Measurements from ENCODE around the gene RBMS3. TPM values are rescaled to one million over a fixed set of nuclear protein-coding genes. Genes with fewer than 3 reads are reported as not detected.
A peak's percentile ranks its signal among the peaks of the same experiment; 100 is the strongest.

Gene RBMS3
- total and polyA plus RNA-seq, 2 donors (not counting 1 experiment from before 2014, with no cell fraction given), result 26.9 to 68.4 TPM

DNA sequence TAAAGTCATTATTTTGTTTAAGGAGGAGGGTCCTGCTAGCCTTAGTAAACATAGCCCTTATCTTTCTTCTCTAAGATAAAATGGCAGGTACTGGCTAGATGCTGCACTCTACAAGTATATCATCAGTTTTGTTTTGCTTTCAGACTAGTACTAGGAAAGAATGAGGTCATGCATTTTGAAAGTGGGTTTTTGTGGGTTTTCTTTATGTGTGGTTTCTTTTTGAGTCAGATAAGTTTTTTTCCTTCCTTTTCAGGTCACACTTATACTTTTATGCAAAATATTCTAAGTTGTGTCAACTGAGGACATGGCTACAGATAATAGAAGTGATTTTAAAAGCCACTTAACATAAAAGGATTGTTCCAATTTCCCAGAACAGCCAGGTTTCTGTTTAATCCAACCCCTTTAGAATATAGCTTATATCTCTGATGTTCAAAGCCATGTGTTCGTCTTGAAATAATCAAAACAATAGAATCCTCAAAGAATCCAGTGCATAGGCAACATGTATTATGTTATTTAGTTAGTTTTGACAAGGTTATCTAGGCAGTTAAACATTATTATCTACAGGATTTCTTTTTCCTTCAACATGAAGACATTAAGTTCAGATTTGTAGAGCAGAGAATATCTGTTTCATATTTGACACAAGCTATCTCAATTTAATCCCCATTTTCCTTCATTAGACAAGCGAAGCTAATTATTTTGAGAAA lies 406.2 kb downstream of the RBMS3 start:
- no peak overlapping the region for H2AFZ ChIP-seq (ENCODE audit: low read length)
- H3K27ac ChIP-seq (ENCODE audit: insufficient read depth, low read length), result no peak overlapping the region
- H3K4me3 ChIP-seq (replicated peaks in 1 of 4; ENCODE audit: control extremely low read depth in 1 of 4, insufficient read depth in 1 of 4, low read depth in 3 of 4, low read length in 4 of 4), result no peak overlapping the region
- no peaks in the 10 kb centered on the region for H3K36me3 ChIP-seq (ENCODE audit: control insufficient read depth, insufficient read depth, low read length)
- H3K27me3 ChIP-seq (ENCODE audit: control insufficient read depth, insufficient read depth, low read length), result no peaks in the 10 kb centered on the region
- H3K79me2 ChIP-seq (ENCODE audit: control insufficient read depth, insufficient read depth, low read length), result no peaks in the 10 kb centered on the region
- H3K4me1 ChIP-seq (ENCODE audit: control insufficient read depth, extremely low read depth, insufficient read depth, low read length), result peaks cover 7% of the 10 kb centered on the region
- no peak for TF ChIP-seq CTCF (conservative IDR thresholded peaks at IDR 0.05 in 1 of 2, IDR thresholded peaks at IDR 0.05 in 1 of 2; ENCODE audit: low read depth in 1 of 2, low read length in 2 of 2)
- no peaks in the 10 kb centered on the region for H4K20me1 ChIP-seq (ENCODE audit: control insufficient read depth, extremely low read depth, insufficient read depth, low read length)
- DNase-seq (ENCODE audit: low read depth in 2 of 2), result peak; percentile 70 to 91
- no peak overlapping the region for H3K4me2 ChIP-seq (ENCODE audit: extremely low read depth, insufficient read depth, low read length)
- no peaks in the 10 kb centered on the region for H3K9me3 ChIP-seq (ENCODE audit: control insufficient read depth, insufficient read depth, low read depth, low read length)
- H3K9ac ChIP-seq (ENCODE audit: insufficient read depth, low read length), result no peak overlapping the region

DNA sequence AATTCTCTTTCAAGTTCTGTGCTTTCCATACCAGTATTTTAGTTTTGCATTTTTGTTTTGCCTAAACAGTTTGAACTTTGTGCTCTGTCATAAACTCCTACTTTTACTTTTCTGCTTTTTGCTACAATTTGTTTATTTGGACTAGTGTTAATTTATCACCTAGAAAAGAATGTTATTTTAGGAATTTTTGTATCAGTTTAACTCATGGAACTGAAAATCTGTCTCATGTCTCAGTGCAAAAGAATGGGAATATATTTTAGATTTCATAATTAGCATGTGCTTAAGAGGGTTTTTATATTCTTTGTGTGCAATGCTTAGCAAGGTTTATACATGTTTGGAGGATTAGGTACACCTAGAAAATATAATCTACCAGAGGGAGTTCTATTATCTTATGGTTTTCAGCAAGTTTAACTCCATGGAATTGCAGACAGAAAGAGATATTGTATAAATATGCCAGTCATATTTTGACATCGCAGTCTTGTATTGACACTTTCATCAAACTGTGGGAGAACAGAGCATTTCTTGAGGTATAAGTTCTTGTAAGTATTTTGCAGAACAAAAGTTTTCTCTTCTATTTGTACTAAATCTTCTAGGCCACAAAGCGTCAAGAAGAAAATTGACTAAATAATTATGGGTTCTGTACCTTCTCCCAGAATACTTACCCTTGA lies 409.9 kb downstream of the RBMS3 start:
- no peak overlapping the region for H3K4me3 ChIP-seq (replicated peaks in 1 of 4; ENCODE audit: control extremely low read depth in 1 of 4, insufficient read depth in 1 of 4, low read depth in 3 of 4, low read length in 4 of 4)
- H3K4me1 ChIP-seq (ENCODE audit: control insufficient read depth, extremely low read depth, insufficient read depth, low read length), result peaks cover 18% of the 10 kb centered on the region
- peak in 1 of 2 donors; percentile 36 for DNase-seq (ENCODE audit: low read depth in 2 of 2)
- TF ChIP-seq CTCF (conservative IDR thresholded peaks at IDR 0.05 in 1 of 2, IDR thresholded peaks at IDR 0.05 in 1 of 2; ENCODE audit: low read depth in 1 of 2, low read length in 2 of 2) (no peak), EZH2 (IDR thresholded peaks at IDR 0.05; ENCODE audit: low read length, missing control alignments) (no peak)
- H4K20me1 ChIP-seq (ENCODE audit: control insufficient read depth, extremely low read depth, insufficient read depth, low read length), result no peaks in the 10 kb centered on the region
- H2AFZ ChIP-seq (ENCODE audit: low read length), result no peak overlapping the region
- no peak overlapping the region for H3K9ac ChIP-seq (ENCODE audit: insufficient read depth, low read length)
- H3K27me3 ChIP-seq (ENCODE audit: control insufficient read depth, insufficient read depth, low read length), result no peaks in the 10 kb centered on the region
- no peaks in the 10 kb centered on the region for H3K36me3 ChIP-seq (ENCODE audit: control insufficient read depth, insufficient read depth, low read length)
- no peaks in the 10 kb centered on the region for H3K9me3 ChIP-seq (ENCODE audit: control insufficient read depth, insufficient read depth, low read depth, low read length)
- H3K4me2 ChIP-seq (ENCODE audit: extremely low read depth, insufficient read depth, low read length), result no peak overlapping the region
- H3K27ac ChIP-seq (ENCODE audit: insufficient read depth, low read length), result no peak overlapping the region
- no peaks in the 10 kb centered on the region for H3K79me2 ChIP-seq (ENCODE audit: control insufficient read depth, insufficient read depth, low read length)

GRCh38 chr3:29693863-29694262 lies 413.0 kb downstream of the RBMS3 start:
- no peaks in the 10 kb centered on the region for H3K27me3 ChIP-seq (ENCODE audit: control insufficient read depth, insufficient read depth, low read length)
- no peak overlapping the region for H2AFZ ChIP-seq (ENCODE audit: low read length)
- TF ChIP-seq EZH2 (IDR thresholded peaks at IDR 0.05; ENCODE audit: low read length, missing control alignments), result no peak
- TF ChIP-seq CTCF (conservative IDR thresholded peaks at IDR 0.05 in 1 of 2, IDR thresholded peaks at IDR 0.05 in 1 of 2; ENCODE audit: low read depth in 1 of 2, low read length in 2 of 2), result no peak
- no peaks in the 10 kb centered on the region for H4K20me1 ChIP-seq (ENCODE audit: control insufficient read depth, extremely low read depth, insufficient read depth, low read length)
- peak; percentile 81 to 98 for DNase-seq (ENCODE audit: low read depth in 2 of 2)
- no peaks in the 10 kb centered on the region for H3K36me3 ChIP-seq (ENCODE audit: control insufficient read depth, insufficient read depth, low read length)
- H3K4me1 ChIP-seq (ENCODE audit: control insufficient read depth, extremely low read depth, insufficient read depth, low read length), result peaks cover 33% of the 10 kb centered on the region
- H3K79me2 ChIP-seq (ENCODE audit: control insufficient read depth, insufficient read depth, low read length), result no peaks in the 10 kb centered on the region
- no peaks in the 10 kb centered on the region for H3K9me3 ChIP-seq (ENCODE audit: control insufficient read depth, insufficient read depth, low read depth, low read length)
- peak overlapping the region; percentile 85 for H3K27ac ChIP-seq (ENCODE audit: insufficient read depth, low read length)
- no peak overlapping the region for H3K9ac ChIP-seq (ENCODE audit: insufficient read depth, low read length)
- peak overlapping the region; percentile 82 for H3K4me2 ChIP-seq (ENCODE audit: extremely low read depth, insufficient read depth, low read length)
- peak overlapping the region in 1 of 4 experiments; percentile 20 for H3K4me3 ChIP-seq (replicated peaks in 1 of 4; ENCODE audit: control extremely low read depth in 1 of 4, insufficient read depth in 1 of 4, low read depth in 3 of 4, low read length in 4 of 4)
